Mesendoderm (in vitro differentiated cells): ENCODE results near the gene RAMACL.

Experiments used
- DNase-seq: peaks from one replicate; pipeline ENCODE4 v3.0.0; 2013
- H2AK5ac ChIP-seq: 2 replicates; pipeline ENCODE4 v1.6.1; 2013; ENCODE audit warnings: low read length, inconsistent platforms
- H2BK120ac ChIP-seq: 2 replicates; pipeline ENCODE4 v1.6.1; 2013; ENCODE audit warnings: low read depth, mild to moderate bottlenecking, low read length, moderate library complexity, mixed read lengths
- H2BK15ac ChIP-seq: replicated peaks from 2 replicates; pipeline ENCODE4 v1.6.1; 2013; ENCODE audit warnings: low read depth, mild to moderate bottlenecking, moderate library complexity
- H2BK5ac ChIP-seq: 2 replicates; pipeline ENCODE4 v1.6.1; 2013; ENCODE audit warnings: low read length, inconsistent platforms
- H3K18ac ChIP-seq: 2 replicates; pipeline ENCODE4 v1.6.1; 2013; ENCODE audit warnings: mild to moderate bottlenecking, low read length, mixed read lengths
- H3K23ac ChIP-seq: one replicate; pipeline ENCODE4 v1.6.1; 2013; ENCODE audit warnings: low read length
- H3K27ac ChIP-seq: 2 replicates; pipeline ENCODE4 v1.5.1; 2013; ENCODE audit warnings: low read depth, mild to moderate bottlenecking, inconsistent platforms, low read length, moderate library complexity
- H3K27me3 ChIP-seq: 2 replicates; pipeline ENCODE4 v1.6.1; 2013; ENCODE audit warnings: low read length, control low read depth, mild to moderate bottlenecking, inconsistent platforms; ENCODE audit not compliant: insufficient read depth, poor library complexity
- H3K36me3 ChIP-seq: 2 replicates; pipeline ENCODE4 v1.6.1; 2013; ENCODE audit warnings: low read length, inconsistent platforms; ENCODE audit not compliant: control insufficient read depth, insufficient read depth
- H3K4ac ChIP-seq: one replicate; pipeline ENCODE4 v1.6.1; 2013; ENCODE audit warnings: low read depth, mild to moderate bottlenecking, low read length, moderate library complexity
- H3K4me1 ChIP-seq: 2 replicates; pipeline ENCODE4 v1.6.1; 2013; ENCODE audit warnings: low read depth, low read length, inconsistent platforms; ENCODE audit not compliant: control insufficient read depth
- H3K4me2 ChIP-seq: 2 replicates; pipeline ENCODE4 v1.6.1; 2013; ENCODE audit warnings: low read length
- H3K4me3 ChIP-seq: 2 replicates; pipeline ENCODE4 v1.5.1; 2013; ENCODE audit warnings: mild to moderate bottlenecking, low read length
- H3K56ac ChIP-seq: one replicate; pipeline ENCODE4 v1.6.1; 2013; ENCODE audit warnings: low read length
- H3K79me1 ChIP-seq: 2 replicates; pipeline ENCODE4 v1.6.1; 2013; ENCODE audit warnings: low read length, inconsistent platforms
- H3K79me2 ChIP-seq: 2 replicates; pipeline ENCODE4 v1.6.1; 2013; ENCODE audit warnings: mild to moderate bottlenecking, low read length; ENCODE audit not compliant: control insufficient read depth, insufficient read depth
- H3K9ac ChIP-seq: 2 replicates; pipeline ENCODE4 v1.6.1; 2013; ENCODE audit warnings: low read length, inconsistent platforms
- H4K5ac ChIP-seq: one replicate; pipeline ENCODE4 v1.6.1; 2013; ENCODE audit warnings: low read length
- H4K8ac ChIP-seq: one replicate; pipeline ENCODE4 v1.6.1; 2013; ENCODE audit warnings: low read depth, mild to moderate bottlenecking, control low read depth, low read length, moderate library complexity
- WGBS: extraction: QIAGEN DNeasy Blood & Tissue Kit; methylation state at CpG from one replicate; pipeline ENCODE4 v1.1.7; 2013; ENCODE audit warnings: low lambda C conversion rate, missing lambda C conversion rate; ENCODE audit not compliant: insufficient coverage; ENCODE audit errors: extremely low coverage; 5-methylcytosine and 5-hydroxymethylcytosine counted together

The RAMACL gene

DNA sequence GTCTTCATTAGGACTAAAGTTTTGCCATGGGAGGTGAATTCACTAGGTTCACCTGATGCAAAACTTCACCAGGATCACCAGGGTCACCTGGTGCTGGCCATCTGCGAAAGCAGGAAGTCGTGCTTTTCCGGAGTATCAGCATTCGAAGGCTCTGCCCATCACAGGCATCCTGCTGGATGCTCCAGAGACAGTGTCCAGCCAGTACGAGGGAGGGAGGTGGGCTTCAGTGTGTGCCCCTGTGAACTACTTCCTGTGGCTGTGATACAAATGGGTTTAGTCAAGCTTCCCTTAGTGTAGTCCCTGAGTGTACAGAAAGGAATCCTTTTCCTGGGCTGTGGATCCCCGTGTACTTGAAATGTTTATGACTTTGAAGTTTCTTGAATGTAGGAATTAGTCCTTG is 44.0 kb upstream of the RAMACL start:
- Histone ChIP-seq H3K27me3 (no peaks in the 10 kb centered on the region), H3K4me3 (no peak overlapping the region)
- WGBS = no CpG with 5 or more reads among the region's 6 CpGs

DNA sequence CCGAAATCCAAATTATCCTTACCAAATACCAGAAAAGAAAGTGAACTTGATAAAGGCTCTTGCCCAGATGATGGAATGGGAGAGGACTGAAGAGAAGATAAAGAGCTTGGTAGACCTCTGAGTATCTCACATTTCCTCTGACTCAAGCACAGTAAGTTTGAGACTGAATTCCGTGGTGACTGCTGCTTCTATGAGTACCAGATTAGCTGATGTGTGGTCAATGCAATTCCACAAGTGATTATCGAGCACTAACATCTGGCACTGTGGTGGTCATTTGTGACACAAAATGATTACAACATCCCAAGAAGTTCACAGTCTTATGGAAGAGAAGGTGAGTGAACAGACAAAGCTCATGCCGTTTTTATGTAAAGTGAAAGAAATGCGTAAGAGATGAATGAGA is 43.1 kb upstream of the RAMACL start:
- no CpG with 5 or more reads among the region's 5 CpGs for WGBS
- Histone ChIP-seq H2AK5ac (no peak overlapping the region), H4K8ac (no peak overlapping the region), H3K9ac (no peak overlapping the region), H3K27me3 (no peaks in the 10 kb centered on the region), H3K56ac (no peak overlapping the region), H3K4me3 (no peak overlapping the region), H4K5ac (no peak overlapping the region), H2BK120ac (no peak overlapping the region), H3K4me2 (no peak overlapping the region), H3K27ac (no peak overlapping the region), H3K18ac (no peak overlapping the region), H3K4me1 (no peaks in the 10 kb centered on the region), H2BK5ac (no peak overlapping the region), H2BK15ac (no peak overlapping the region), H3K23ac (no peak overlapping the region), H3K36me3 (no peaks in the 10 kb centered on the region), H3K4ac (no peak overlapping the region), H3K79me1 (peaks cover 2% of the 10 kb centered on the region), H3K79me2 (no peaks in the 10 kb centered on the region)
- DNase-seq = no peak

More for the DNA sequence above, 44.0 kb upstream of the RAMACL start:
- Histone ChIP-seq H3K4me2 (no peak overlapping the region), H2BK120ac (no peak overlapping the region), H3K23ac (no peak overlapping the region), H2BK5ac (no peak overlapping the region), H2AK5ac (no peak overlapping the region), H2BK15ac (no peak overlapping the region), H3K4ac (no peak overlapping the region), H3K18ac (no peak overlapping the region), H3K79me2 (no peaks in the 10 kb centered on the region), H4K8ac (no peak overlapping the region), H3K36me3 (no peaks in the 10 kb centered on the region), H3K56ac (no peak overlapping the region), H3K9ac (no peak overlapping the region), H3K27ac (no peak overlapping the region), H3K4me1 (no peaks in the 10 kb centered on the region), H4K5ac (no peak overlapping the region), H3K79me1 (peaks cover 2% of the 10 kb centered on the region)
- DNase-seq = no peak

DNA sequence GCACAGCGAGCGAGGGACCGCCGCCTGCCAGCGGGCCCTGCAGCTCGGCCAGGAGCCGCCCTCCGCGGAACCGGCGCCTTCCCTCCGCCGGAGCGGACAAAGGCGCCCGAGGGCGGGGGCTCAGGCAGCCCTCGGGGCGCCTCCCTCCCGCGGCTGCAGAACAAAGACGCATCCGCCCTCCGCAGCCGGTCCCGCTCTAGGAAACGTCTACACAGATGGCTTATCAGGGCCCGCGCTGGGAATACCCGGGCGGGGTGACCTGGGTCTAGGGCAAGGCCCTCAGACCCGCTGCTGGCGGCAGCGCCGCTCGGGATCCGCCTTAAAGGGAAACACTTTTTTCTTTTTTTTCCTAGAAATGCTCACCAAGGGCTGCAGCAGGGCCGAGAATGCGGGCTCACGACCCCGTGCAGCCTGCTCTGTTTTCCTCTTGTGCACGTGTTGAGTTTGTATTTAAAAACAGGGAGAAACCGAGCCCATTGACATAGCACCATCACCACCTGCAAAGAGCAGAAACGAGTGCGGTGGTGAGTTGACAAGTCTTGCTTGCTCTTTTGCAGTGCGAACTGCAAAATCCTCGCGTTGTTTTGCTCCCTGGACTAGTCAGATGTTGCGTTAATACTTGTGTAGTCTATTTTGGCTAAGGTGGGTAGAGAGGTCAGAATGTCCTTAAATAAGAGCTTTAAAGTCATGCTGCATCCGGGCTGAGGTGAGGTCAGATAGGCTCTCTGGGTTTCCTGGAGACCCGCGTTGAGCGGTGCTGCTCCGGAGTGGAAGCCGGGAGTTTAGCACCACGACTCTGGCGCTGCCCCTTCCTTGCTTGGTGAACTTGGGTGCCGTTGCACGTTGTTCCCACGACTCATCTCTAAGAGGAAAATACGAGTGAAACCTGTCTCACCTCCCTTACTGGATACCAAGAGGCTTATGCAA is 41.7 kb upstream of the RAMACL start:
- Histone ChIP-seq H3K18ac (peak overlapping the region; percentile 90), H2BK5ac (no peak overlapping the region), H3K9ac (peak overlapping the region; percentile 73), H3K79me1 (peaks cover 4% of the 10 kb centered on the region), H3K79me2 (no peaks in the 10 kb centered on the region), H3K23ac (no peak overlapping the region), H3K36me3 (no peaks in the 10 kb centered on the region), H2BK15ac (no peak overlapping the region), H2AK5ac (no peak overlapping the region), H3K27me3 (no peaks in the 10 kb centered on the region), H3K4me2 (peak overlapping the region; percentile 94), H3K4me1 (no peaks in the 10 kb centered on the region), H3K4me3 (peak overlapping the region; percentile 39), H3K56ac (peak overlapping the region; percentile 87), H4K5ac (no peak overlapping the region), H3K27ac (peak overlapping the region; percentile 81), H4K8ac (no peak overlapping the region), H3K4ac (peak overlapping the region; percentile 40), H2BK120ac (no peak overlapping the region)
- DNase-seq = peak; percentile 75
- WGBS = no CpG with 5 or more reads among the region's 61 CpGs

DNA sequence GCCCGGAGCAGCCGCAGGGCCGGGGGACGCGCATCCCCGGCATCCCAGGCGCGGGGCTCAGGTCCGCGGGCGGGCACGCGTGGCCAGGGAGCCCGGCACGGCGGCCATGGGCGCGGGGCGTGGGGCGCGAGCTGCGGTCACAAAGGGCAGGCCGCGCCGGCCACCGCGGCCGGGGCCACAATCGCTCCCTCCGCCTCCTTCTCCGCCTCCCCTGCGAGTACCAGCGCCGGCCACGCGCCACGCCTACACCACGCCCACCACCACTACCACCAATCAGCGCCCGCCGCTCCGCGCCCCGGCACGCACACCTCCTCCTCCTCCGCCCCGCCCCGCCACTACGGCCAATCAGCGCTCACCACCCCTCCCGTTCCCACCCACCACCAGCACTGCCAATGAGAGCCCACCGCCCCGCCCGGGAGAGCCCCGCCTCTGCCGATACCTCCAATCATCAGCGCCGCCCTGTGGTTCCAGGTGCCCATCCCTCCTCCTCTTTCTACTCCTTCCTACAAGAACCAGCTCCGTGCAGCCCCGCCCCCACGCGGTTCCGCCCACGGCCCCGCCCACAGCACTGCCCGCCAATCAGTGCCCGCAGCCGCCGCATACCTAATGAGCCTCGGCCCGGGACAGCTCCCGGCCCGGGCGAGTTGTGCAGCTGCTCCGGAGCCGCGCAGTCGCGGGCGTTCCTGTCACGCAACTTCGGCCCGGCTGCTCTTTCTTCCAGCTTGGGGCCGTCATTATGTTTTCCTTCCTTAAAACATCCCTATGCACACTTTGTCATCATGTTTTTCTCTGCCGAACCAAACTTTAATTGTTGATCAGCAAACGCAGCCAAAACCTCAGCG is 40.8 kb upstream of the RAMACL start, which contains the start of gene RPS6KA2:
RPS6KA2 (minus strand) TSS at position 219 of the 842 bp plus-strand sequence. CDS start 232 bp downstream, outside the sequence.
- Histone ChIP-seq H2BK120ac (no peak within 1 kb of the TSS), H2BK15ac (no peak within 1 kb of the TSS), H3K56ac (peak within 1 kb of the TSS; percentile 87), H3K4me2 (peak within 1 kb of the TSS; percentile 94), H3K27me3 (no peaks in the 10 kb centered on the region), H3K4me1 (no peaks in the 10 kb centered on the region), H2BK5ac (no peak within 1 kb of the TSS), H3K79me2 (no peaks in the 10 kb centered on the region), H3K18ac (peak within 1 kb of the TSS; percentile 90), H2AK5ac (no peak within 1 kb of the TSS), H3K4ac (peak within 1 kb of the TSS; percentile 40), H3K36me3 (no peaks in the 10 kb centered on the region), H3K27ac (peak within 1 kb of the TSS; percentile 81), H3K79me1 (peaks cover 4% of the 10 kb centered on the region), H3K4me3 (peak within 1 kb of the TSS; percentile 67), H3K9ac (peak within 1 kb of the TSS; percentile 73), H4K5ac (no peak within 1 kb of the TSS), H3K23ac (no peak within 1 kb of the TSS), H4K8ac (no peak within 1 kb of the TSS)
- WGBS = no CpG with 5 or more reads among the region's 87 CpGs
- peak; percentile 100 for DNase-seq

DNA sequence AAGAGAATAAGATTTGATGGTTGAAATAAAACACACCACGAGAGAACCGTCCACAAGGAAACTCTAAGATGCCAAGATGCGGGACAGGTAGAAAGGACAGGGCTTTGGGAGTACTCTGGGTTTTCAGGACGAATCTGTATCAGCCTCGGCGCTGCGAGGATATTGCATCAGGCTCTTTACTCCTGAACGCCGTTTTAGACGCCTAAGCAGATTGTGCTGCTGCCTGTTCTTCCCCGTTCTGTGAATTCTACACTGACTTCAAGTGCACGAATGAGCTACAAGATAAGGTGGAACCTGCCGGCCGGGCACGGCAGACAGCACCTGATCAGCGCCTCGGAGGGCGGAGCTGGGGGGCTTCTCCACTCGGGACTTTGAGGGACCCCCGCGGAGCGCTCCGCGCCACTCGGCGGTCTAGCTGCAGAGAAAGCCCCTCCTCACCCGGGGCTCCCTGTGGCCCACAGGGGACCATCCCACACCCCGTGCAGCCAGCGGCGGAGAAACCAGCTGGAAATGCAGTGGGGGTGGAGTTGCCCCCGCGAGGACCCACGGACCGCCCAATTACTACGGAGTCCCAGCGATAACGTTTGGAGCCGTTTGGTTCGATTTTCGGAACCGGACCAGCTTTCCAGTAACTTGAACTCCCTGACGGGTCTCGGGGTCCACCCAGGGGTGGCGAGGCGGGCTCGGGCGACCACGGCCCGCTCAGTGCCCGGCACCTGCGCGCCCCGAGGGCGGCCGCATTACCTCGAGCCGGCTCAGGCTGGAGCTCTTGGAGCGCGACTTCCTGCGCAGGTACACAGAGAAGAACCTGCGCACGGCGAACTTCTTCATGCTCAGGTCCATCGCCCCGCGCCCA is 39.9 kb upstream of the RAMACL start:
- no peaks in the 10 kb centered on the region for H3K79me2 ChIP-seq
- no peak overlapping the region for H2AK5ac ChIP-seq
- H3K9ac ChIP-seq = peak overlapping the region; percentile 73
- no peak overlapping the region for H2BK120ac ChIP-seq
- H3K4me3 ChIP-seq = peak overlapping the region; percentile 67
- H3K4me2 ChIP-seq = peak overlapping the region; percentile 94
- no peak overlapping the region for H2BK5ac ChIP-seq
- H3K27me3 ChIP-seq = no peaks in the 10 kb centered on the region
- H3K27ac ChIP-seq = peak overlapping the region; percentile 22
- no peaks in the 10 kb centered on the region for H3K4me1 ChIP-seq
- H3K4ac ChIP-seq = no peak overlapping the region
- H3K18ac ChIP-seq = peak overlapping the region; percentile 81
- H2BK15ac ChIP-seq = no peak overlapping the region
- H3K79me1 ChIP-seq = peaks cover 4% of the 10 kb centered on the region
- H4K8ac ChIP-seq = no peak overlapping the region
- peak overlapping the region; percentile 85 for H3K56ac ChIP-seq
- peak; percentile 80 for DNase-seq
- no CpG with 5 or more reads among the region's 66 CpGs for WGBS
- H3K36me3 ChIP-seq = no peaks in the 10 kb centered on the region
- no peak overlapping the region for H4K5ac ChIP-seq
- H3K23ac ChIP-seq = no peak overlapping the region
